ENCODE data around the gene FADS6.

DNA sequence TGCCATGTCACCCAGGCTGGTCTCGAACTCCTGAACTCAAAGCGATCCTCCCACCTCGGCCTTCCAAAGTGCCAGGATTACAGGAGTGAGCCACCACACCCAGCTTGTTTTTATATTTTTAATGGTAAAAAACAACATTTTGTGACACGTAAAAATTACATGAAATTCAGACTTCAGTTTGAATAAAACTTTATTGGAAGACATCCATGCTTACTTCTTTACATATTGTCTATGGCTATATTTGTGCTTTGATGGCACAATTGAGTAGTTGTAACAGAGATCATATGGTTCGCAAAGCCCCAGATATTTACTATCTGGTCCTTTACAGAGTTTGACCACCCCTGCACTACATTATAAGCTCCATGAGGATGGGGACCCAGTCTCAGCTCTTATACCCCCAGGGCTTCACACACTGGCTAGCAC, 18.8 kb downstream of the FADS6 start:
- TF ChIP-seq, protein P1, sequence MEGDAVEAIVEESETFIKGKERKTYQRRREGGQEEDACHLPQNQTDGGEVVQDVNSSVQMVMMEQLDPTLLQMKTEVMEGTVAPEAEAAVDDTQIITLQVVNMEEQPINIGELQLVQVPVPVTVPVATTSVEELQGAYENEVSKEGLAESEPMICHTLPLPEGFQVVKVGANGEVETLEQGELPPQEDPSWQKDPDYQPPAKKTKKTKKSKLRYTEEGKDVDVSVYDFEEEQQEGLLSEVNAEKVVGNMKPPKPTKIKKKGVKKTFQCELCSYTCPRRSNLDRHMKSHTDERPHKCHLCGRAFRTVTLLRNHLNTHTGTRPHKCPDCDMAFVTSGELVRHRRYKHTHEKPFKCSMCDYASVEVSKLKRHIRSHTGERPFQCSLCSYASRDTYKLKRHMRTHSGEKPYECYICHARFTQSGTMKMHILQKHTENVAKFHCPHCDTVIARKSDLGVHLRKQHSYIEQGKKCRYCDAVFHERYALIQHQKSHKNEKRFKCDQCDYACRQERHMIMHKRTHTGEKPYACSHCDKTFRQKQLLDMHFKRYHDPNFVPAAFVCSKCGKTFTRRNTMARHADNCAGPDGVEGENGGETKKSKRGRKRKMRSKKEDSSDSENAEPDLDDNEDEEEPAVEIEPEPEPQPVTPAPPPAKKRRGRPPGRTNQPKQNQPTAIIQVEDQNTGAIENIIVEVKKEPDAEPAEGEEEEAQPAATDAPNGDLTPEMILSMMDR (IDR thresholded peaks at IDR 0.05; ENCODE audit: poor library complexity, severe bottlenecking): no peak
- TF ChIP-seq EP300 (conservative IDR thresholded peaks at IDR 0.05; ENCODE audit: poor library complexity, severe bottlenecking): no peak
